Activated B cell treated with CpG ODN at 0.5 μM for 24 hours (primary cell): ENCODE measurements around the gene TAS2R40. TPM values are rescaled to one million over a fixed set of nuclear protein-coding genes. Genes with fewer than 3 reads are reported as not detected.

Source experiments
- ATAC-seq: fragments of 200-7000 bp; cut with Tn5 transposase; one replicate; pipeline ENCODE4 v1.10.0; 2021; ENCODE audit warnings: low read depth, mild to moderate bottlenecking, moderate library complexity
- CTCF ChIA-PET: fragments of 350-600 bp; sonication (Branson Sonifier 250); formaldehyde crosslinking; loops from one replicate; lab custom pipeline; 2021; ENCODE audit warnings: antibody characterized with exemption; lab: Charles Lee
- POLR2A ChIA-PET: fragments of 350-600 bp; sonication (Branson Sonifier 250); formaldehyde crosslinking; loops from one replicate; lab custom pipeline; 2021; ENCODE audit warnings: antibody characterized with exemption; lab: Charles Lee
- DNase-seq: peaks from one replicate; pipeline ENCODE4 v3.0.0; 2022
- H3K27ac Mint-ChIP-seq: one replicate; pipeline ENCODE4 v1.8.0; 2020; ENCODE audit warnings: mixed read lengths
- H3K27me3 Mint-ChIP-seq: one replicate; pipeline ENCODE4 v1.8.0; 2021; ENCODE audit warnings: mixed read lengths
- H3K36me3 Mint-ChIP-seq: one replicate; pipeline ENCODE4 v1.8.0; 2021; ENCODE audit warnings: low read depth, mixed read lengths
- H3K4me1 Mint-ChIP-seq: one replicate; pipeline ENCODE4 v1.8.0; 2021; ENCODE audit warnings: mixed read lengths
- H3K4me3 Mint-ChIP-seq: one replicate; pipeline ENCODE4 v1.8.0; 2020; ENCODE audit warnings: mild to moderate bottlenecking, mixed read lengths
- H3K9me3 Mint-ChIP-seq: one replicate; pipeline ENCODE4 v1.8.0; 2020; ENCODE audit warnings: mixed read lengths
- CTCF ChIP-seq: fragments of 200-600 bp; IDR thresholded peaks from one replicate; pipeline ENCODE4 v1.8.0; 2022; ENCODE audit warnings: antibody characterized with exemption, mild to moderate bottlenecking
- intact Hi-C: fragments of 100-400 bp; cut with micrococcal nuclease; formaldehyde crosslinking; loops from one replicate; pipeline ENCODE4 v1.15.1; 2024
- total RNA-seq: library from RNA; stranded (reverse); gene quantifications from 2 replicates; pipeline ENCODE4 v1.2.3, GENCODE V29; 2022

The TAS2R40 gene
- total RNA-seq, 1 donor from 2014 or later, result not detected

DNA sequence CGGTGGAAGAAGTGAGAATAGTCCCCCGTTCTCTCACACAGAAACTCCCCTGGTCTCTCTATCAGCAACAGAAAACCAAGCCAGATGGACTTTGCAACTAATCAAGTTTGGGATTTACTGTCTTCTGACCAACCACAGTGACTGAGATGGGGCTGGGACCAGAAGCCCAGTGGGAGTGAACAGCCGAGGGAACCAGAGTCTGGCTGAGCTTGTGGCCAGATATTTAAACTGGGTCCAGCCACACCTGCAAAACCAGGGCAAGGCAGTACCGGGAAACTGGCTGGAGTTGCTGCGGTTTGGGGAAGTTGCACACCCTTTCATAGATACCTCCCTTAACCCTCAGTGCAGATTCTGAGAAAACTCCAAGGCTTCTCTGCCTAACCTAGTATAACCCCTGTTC, 47.4 kb downstream of the TAS2R40 start:
- H3K27me3 Mint-ChIP-seq, result no peaks in the 10 kb centered on the region
- CTCF ChIA-PET, result interaction anchor here (1.2 kb wide), 1 partner anchor 32 kb away, joined by 3 read pairs; no protein-coding TSS in a partner anchor
- ATAC-seq (no peak), DNase-seq (no peak)
- POLR2A ChIA-PET, result interaction anchor here (1.1 kb wide), 1 partner anchor 10 kb away, joined by 3 read pairs; no protein-coding TSS in a partner anchor
- no peaks in the 10 kb centered on the region for H3K9me3 Mint-ChIP-seq
- H3K27ac Mint-ChIP-seq, result no peak overlapping the region
- peaks cover 57% of the 10 kb centered on the region for H3K36me3 Mint-ChIP-seq
- intact Hi-C loops, result no loop called here
- H3K4me1 Mint-ChIP-seq, result peaks cover 15% of the 10 kb centered on the region
- no peak overlapping the region for H3K4me3 Mint-ChIP-seq
- no peak for TF ChIP-seq CTCF

DNA sequence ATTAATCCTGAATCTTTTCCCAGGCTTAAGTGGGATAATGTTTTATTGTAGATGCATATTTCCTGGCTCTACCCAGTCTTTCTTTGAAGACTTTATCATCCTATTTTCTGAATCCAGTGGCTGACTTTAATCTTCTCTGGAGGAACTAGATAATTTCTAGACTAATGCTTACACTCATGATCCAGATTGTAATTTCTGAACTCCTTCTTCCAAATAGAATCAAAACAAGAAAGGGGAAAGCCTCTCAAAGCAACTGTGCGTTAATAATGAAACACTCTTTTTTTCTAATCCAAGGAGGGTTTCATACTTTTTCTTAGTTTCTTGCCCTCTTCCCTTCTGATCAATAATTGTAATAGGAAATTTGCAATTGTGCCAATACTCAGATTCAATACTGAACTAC, 49.4 kb downstream of the TAS2R40 start:
- H3K9me3 Mint-ChIP-seq, result no peaks in the 10 kb centered on the region
- intact Hi-C loops, result no loop called here
- no peak for TF ChIP-seq CTCF
- H3K4me3 Mint-ChIP-seq, result no peak overlapping the region
- H3K4me1 Mint-ChIP-seq, result peaks cover 3% of the 10 kb centered on the region
- POLR2A ChIA-PET, result interaction anchor here (0.7 to 1.0 kb wide), 2 partner anchors 17 to 136 kb away, joined by 3 to 5 read pairs; partner anchors contain the start of gene CASP2
- CTCF ChIA-PET, result no interaction called here
- peaks cover 45% of the 10 kb centered on the region for H3K36me3 Mint-ChIP-seq
- ATAC-seq, result no peak
- DNase-seq, result no peak
- no peak overlapping the region for H3K27ac Mint-ChIP-seq
- no peaks in the 10 kb centered on the region for H3K27me3 Mint-ChIP-seq

Other genes starting within 250 kb of the TAS2R40 start
- gene OR9A2, start 194.9 kb upstream of the TAS2R40 start, total RNA-seq, result 0.31 and 0.56 TPM in 2 replicates
- gene OR6V1, start 169.7 kb upstream of the TAS2R40 start, total RNA-seq, result not detected in 2 replicates
- not detected in 2 replicates for gene PIP, start 90.0 kb upstream of the TAS2R40 start, total RNA-seq
- not detected in 2 replicates for gene TAS2R39, start 38.6 kb upstream of the TAS2R40 start, total RNA-seq
- 144 and 150 TPM in 2 replicates for gene GSTK1, start 41.4 kb downstream of the TAS2R40 start, total RNA-seq
- 0.34 and 0.47 TPM in 2 replicates for gene TMEM139, start 62.9 kb downstream of the TAS2R40 start, total RNA-seq
- 59.5 and 62.2 TPM in 2 replicates for gene CASP2, start 66.3 kb downstream of the TAS2R40 start, total RNA-seq
- not detected in 2 replicates for gene CLCN1, start 94.1 kb downstream of the TAS2R40 start, total RNA-seq
- not detected in 2 replicates for gene FAM131B, start 140.7 kb downstream of the TAS2R40 start, total RNA-seq
- 87.5 and 101 TPM in 2 replicates for gene ZYX, start 159.3 kb downstream of the TAS2R40 start, total RNA-seq
- not detected in 2 replicates for gene EPHA1, start 186.8 kb downstream of the TAS2R40 start, total RNA-seq
- gene TAS2R60, start 221.4 kb downstream of the TAS2R40 start, total RNA-seq, result not detected in 2 replicates